ENCODE results near the gene CHTF8. TPM values are rescaled to one million over a fixed set of nuclear protein-coding genes. Genes with fewer than 3 reads are reported as not detected.

CHTF8 gene
- total RNA-seq, 1 donor from 2014 or later, result 83.1 TPM

DNA sequence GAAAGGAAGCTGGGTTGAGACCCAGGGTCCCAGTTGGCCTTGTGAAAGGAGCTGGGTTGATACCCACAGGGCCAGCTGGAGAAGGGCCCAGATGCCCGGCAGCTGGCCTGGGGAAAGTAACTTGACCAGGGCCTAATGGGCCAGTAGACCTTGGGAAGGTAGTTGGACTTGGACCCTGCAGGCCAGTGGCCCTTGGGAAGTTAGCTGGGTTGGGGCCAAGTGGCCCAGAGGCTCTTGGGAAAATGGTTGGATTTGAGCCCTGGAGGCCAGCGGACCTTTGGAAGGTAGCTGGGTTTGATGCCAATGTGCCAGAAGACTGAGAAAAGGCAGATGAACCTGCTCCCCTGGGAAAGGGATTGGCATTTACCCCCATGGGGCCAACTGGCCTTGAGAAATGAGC, 13.4 kb downstream of the CHTF8 start:
- Mint-ChIP-seq H3K27me3 (ENCODE audit: low read depth) (no peaks in the 10 kb centered on the region), H3K9me3 (ENCODE audit: low read depth) (no peaks in the 10 kb centered on the region), H3K27ac (ENCODE audit: unreplicated experiment) (no peak overlapping the region), H3K4me1 (ENCODE audit: low read depth) (no peaks in the 10 kb centered on the region), H3K4me3 (ENCODE audit: unreplicated experiment) (no peak overlapping the region), H3K36me3 (ENCODE audit: low read depth) (peaks cover 22% of the 10 kb centered on the region)
- TF ChIP-seq, protein P1, sequence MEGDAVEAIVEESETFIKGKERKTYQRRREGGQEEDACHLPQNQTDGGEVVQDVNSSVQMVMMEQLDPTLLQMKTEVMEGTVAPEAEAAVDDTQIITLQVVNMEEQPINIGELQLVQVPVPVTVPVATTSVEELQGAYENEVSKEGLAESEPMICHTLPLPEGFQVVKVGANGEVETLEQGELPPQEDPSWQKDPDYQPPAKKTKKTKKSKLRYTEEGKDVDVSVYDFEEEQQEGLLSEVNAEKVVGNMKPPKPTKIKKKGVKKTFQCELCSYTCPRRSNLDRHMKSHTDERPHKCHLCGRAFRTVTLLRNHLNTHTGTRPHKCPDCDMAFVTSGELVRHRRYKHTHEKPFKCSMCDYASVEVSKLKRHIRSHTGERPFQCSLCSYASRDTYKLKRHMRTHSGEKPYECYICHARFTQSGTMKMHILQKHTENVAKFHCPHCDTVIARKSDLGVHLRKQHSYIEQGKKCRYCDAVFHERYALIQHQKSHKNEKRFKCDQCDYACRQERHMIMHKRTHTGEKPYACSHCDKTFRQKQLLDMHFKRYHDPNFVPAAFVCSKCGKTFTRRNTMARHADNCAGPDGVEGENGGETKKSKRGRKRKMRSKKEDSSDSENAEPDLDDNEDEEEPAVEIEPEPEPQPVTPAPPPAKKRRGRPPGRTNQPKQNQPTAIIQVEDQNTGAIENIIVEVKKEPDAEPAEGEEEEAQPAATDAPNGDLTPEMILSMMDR (IDR thresholded peaks at IDR 0.05), result no peak
- DNase-seq (ENCODE audit: low spot score), result no peak

DNA sequence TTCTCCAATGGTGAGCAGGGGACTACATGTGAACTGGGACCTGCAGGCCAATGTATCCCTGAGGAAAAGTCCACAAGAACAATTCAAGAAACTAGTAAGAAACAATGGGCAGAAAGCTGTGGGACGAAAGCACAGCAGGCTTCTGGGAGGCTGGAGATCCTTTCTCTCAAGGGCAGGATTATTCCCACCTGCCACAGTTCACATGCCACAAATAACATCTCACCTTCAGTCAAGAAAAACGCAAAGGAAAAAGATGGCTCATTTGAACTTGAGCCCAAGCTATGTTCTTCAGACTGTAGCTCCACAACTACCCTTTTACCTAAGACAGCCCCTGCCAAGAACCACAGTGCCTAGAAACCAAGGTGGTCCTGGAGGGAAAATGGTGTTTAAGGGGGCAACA, 13.9 kb downstream of the CHTF8 start:
- Mint-ChIP-seq H3K36me3 (ENCODE audit: low read depth) (peaks cover 22% of the 10 kb centered on the region), H3K27me3 (ENCODE audit: low read depth) (no peaks in the 10 kb centered on the region), H3K9me3 (ENCODE audit: low read depth) (no peaks in the 10 kb centered on the region), H3K27ac (ENCODE audit: unreplicated experiment) (no peak overlapping the region), H3K4me3 (ENCODE audit: unreplicated experiment) (no peak overlapping the region), H3K4me1 (ENCODE audit: low read depth) (no peaks in the 10 kb centered on the region)
- TF ChIP-seq, protein P1 (IDR thresholded peaks at IDR 0.05), result no peak
- no peak for DNase-seq (ENCODE audit: low spot score)

DNA sequence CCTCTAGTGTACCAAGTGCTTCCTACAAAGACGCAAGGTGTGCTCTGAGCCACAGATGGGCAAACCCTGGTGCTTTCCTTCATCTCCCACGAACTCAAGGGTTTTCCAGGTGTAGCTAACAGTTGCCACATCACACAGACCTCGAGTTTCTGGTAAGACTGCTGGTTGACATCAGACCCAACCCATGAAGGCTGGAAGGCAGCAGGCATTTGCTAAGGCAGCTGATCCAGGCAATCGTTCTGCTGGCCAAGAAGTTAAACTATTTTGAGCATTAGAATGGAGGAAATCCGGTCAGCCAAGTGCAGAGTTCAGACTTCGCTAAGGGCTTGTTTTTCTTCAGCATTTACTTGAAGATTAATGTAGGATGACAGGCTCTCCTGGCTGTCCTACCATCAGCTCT, 15.5 kb downstream of the CHTF8 start:
- no peaks in the 10 kb centered on the region for H3K4me1 Mint-ChIP-seq (ENCODE audit: low read depth)
- peaks cover 22% of the 10 kb centered on the region for H3K36me3 Mint-ChIP-seq (ENCODE audit: low read depth)
- no peak for DNase-seq (ENCODE audit: low spot score)
- no peak overlapping the region for H3K4me3 Mint-ChIP-seq (ENCODE audit: unreplicated experiment)
- no peaks in the 10 kb centered on the region for H3K9me3 Mint-ChIP-seq (ENCODE audit: low read depth)
- no peak overlapping the region for H3K27ac Mint-ChIP-seq (ENCODE audit: unreplicated experiment)
- H3K27me3 Mint-ChIP-seq (ENCODE audit: low read depth), result no peaks in the 10 kb centered on the region
- TF ChIP-seq, protein P1 (IDR thresholded peaks at IDR 0.05), result no peak

DNA sequence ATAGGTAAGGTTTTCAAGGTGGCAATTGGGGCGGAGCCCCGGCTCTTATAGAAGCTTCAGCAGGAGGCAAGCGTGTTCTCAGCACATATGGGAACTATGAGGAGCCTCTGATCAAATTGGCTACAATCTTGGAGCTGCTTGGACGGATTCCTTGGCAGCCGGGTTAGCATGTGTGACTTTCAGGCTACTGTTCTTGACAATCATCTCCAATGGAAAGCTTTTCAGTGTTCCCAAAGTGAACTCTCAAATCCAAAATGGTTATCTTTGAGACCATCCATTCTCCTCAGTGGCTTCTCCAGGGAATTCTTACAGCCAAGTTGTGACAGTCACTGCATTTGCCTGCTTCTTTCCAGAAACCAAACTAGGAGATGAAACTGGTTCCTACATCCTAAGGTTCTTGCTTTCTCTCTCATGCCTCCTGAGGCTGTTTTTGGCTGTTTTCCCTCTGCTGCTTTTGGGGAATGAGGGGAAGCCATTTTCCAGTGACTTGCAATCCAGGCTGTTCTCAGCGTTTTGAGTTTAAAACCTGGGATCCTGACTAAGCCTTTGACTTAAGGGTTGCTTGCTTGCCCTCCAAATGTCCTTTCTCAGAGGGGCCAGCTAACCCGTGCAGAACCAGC, 16.0 kb downstream of the CHTF8 start:
- Mint-ChIP-seq H3K4me3 (ENCODE audit: unreplicated experiment) (no peak overlapping the region), H3K36me3 (ENCODE audit: low read depth) (peaks cover 21% of the 10 kb centered on the region), H3K27me3 (ENCODE audit: low read depth) (no peaks in the 10 kb centered on the region), H3K27ac (ENCODE audit: unreplicated experiment) (no peak overlapping the region), H3K9me3 (ENCODE audit: low read depth) (no peaks in the 10 kb centered on the region), H3K4me1 (ENCODE audit: low read depth) (no peaks in the 10 kb centered on the region)
- TF ChIP-seq, protein P1 (IDR thresholded peaks at IDR 0.05), result no peak
- DNase-seq (ENCODE audit: low spot score), result no peak

DNA sequence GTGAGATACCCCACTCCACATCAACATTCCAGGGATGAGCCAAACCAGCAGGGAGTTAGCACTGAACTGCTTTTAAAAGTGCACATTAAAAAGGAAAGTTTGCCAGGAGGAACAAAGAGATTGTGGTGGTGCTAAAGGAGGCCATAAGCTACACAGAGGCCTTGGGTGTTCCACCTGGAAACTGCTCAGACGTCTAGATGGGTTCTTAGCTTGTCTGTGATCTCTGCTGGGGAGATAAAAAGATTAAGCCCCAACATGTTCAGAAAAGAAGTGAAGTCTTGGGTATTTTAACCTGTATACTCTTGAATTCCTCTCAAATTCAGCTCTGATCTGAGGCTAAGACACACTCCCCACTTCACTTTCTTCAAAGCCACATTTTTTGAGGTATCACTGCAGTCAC, 16.6 kb downstream of the CHTF8 start:
- TF ChIP-seq, protein P1 (IDR thresholded peaks at IDR 0.05), result no peak
- Mint-ChIP-seq H3K4me1 (ENCODE audit: low read depth) (no peaks in the 10 kb centered on the region), H3K9me3 (ENCODE audit: low read depth) (no peaks in the 10 kb centered on the region), H3K36me3 (ENCODE audit: low read depth) (peaks cover 17% of the 10 kb centered on the region), H3K4me3 (ENCODE audit: unreplicated experiment) (no peak overlapping the region), H3K27ac (ENCODE audit: unreplicated experiment) (no peak overlapping the region), H3K27me3 (ENCODE audit: low read depth) (no peaks in the 10 kb centered on the region)
- DNase-seq (ENCODE audit: low spot score), result no peak

All from chondrocyte (in vitro differentiated cells).